NB4 (cell line): ENCODE data around the gene PPP4C.

Experiments used
- DNase-seq: peaks from one replicate; pipeline ENCODE4 v3.0.0; 2010; ENCODE audit warnings: low read depth
- H3K4me3 ChIP-seq: one replicate; pipeline ENCODE4 v1.5.1; 2011; ENCODE audit warnings: mild to moderate bottlenecking, low read depth, low read length, moderate library complexity
- CTCF ChIP-seq: IDR thresholded peaks from one replicate; pipeline ENCODE4 v1.5.1; 2012; ENCODE audit warnings: low read depth, low read length
- MAX ChIP-seq: IDR thresholded peaks from 2 replicates; pipeline ENCODE4 v1.6.1; 2011; ENCODE audit warnings: low read depth, low read length
- MYC ChIP-seq: IDR thresholded peaks from 2 replicates; pipeline ENCODE4 v1.6.1; 2011; ENCODE audit warnings: low read depth, low read length
- POLR2A ChIP-seq: IDR thresholded peaks from 2 replicates; pipeline ENCODE4 v1.6.1; 2011; ENCODE audit warnings: mild to moderate bottlenecking; ENCODE audit not compliant: insufficient read length; ENCODE audit errors: extremely low read depth

PPP4C gene

GRCh38 chr16:30075503-30076275, at the start of gene PPP4C:
TSS of gene PPP4C (plus strand) at chr16:30075994. CDS start at chr16:30076378, 384 bp downstream.
- H3K4me3 ChIP-seq, result peak within 1 kb of the TSS; percentile 91
- peak; percentile 83 for TF ChIP-seq POLR2A
- TF ChIP-seq CTCF, result no peak
- no peak for TF ChIP-seq MYC
- no peak for TF ChIP-seq MAX
- DNase-seq, result peak; percentile 93

- TF ChIP-seq POLR2A (no peak), MYC (no peak), MAX (no peak), CTCF (no peak)
- no peak for DNase-seq
- H3K4me3 ChIP-seq, result no peak overlapping the region
Observed at GRCh38 chr16:30026449-30026848, 49.3 kb upstream of the PPP4C start.

- no peak overlapping the region for H3K4me3 ChIP-seq
- no peak for DNase-seq
- TF ChIP-seq MAX (no peak), CTCF (no peak), POLR2A (no peak), MYC (no peak)
Observed at GRCh38 chr16:30027588-30028437, 48.0 kb upstream of the PPP4C start.

GRCh38 chr16:30028438-30029076, 47.2 kb upstream of the PPP4C start:
- peak; percentile 64 for DNase-seq
- TF ChIP-seq CTCF, result no peak
- no peak for TF ChIP-seq POLR2A
- TF ChIP-seq MAX, result no peak
- TF ChIP-seq MYC, result no peak
- H3K4me3 ChIP-seq, result no peak overlapping the region

- TF ChIP-seq POLR2A (no peak), MYC (no peak), CTCF (no peak), MAX (no peak)
- H3K4me3 ChIP-seq, result no peak overlapping the region
- no peak for DNase-seq
Observed at GRCh38 chr16:30030011-30030685, 45.6 kb upstream of the PPP4C start.
